ENCODE data around the gene MOG. TPM values are rescaled to one million over a fixed set of nuclear protein-coding genes. Genes with fewer than 3 reads are reported as not detected.

Gene MOG
- total RNA-seq, 2 experiments from 2014 or later, result not detected

- Mint-ChIP-seq H3K36me3 (ENCODE audit: low read depth) (no peaks in the 10 kb centered on the region), H3K4me1 (peaks cover 8% of the 10 kb centered on the region), H3K27me3 (no peaks in the 10 kb centered on the region), H3K9me3 (ENCODE audit: low read depth) (no peaks in the 10 kb centered on the region), H3K4me3 (no peak overlapping the region), H3K27ac (no peak overlapping the region)
- DNase-seq (no peak), ATAC-seq (no peak)
- intact Hi-C loops (cut with DNase I, micrococcal nuclease), result no loop called here
- ChIA-PET POLR2A (no interaction called here), CTCF (interaction anchor here (0.7 to 2.1 kb wide), 2 partner anchors 12 to 18 kb away, joined by 3 to 9 read pairs; no protein-coding TSS in a partner anchor)
Observed at GRCh38 chr6:29678114-29678513, 21.2 kb downstream of the MOG start.

GRCh38 chr6:29679962-29680361 is 23.1 kb downstream of the MOG start:
- H3K9me3 Mint-ChIP-seq (ENCODE audit: low read depth), result no peaks in the 10 kb centered on the region
- DNase-seq (no peak), ATAC-seq (no peak)
- ChIA-PET CTCF (no interaction called here), POLR2A (no interaction called here)
- H3K27ac Mint-ChIP-seq, result no peak overlapping the region
- intact Hi-C loops (cut with DNase I, micrococcal nuclease), result no loop called here
- no peak overlapping the region for H3K4me3 Mint-ChIP-seq
- H3K36me3 Mint-ChIP-seq (ENCODE audit: low read depth), result no peaks in the 10 kb centered on the region
- H3K4me1 Mint-ChIP-seq, result peaks cover 8% of the 10 kb centered on the region
- no peaks in the 10 kb centered on the region for H3K27me3 Mint-ChIP-seq

- Mint-ChIP-seq H3K27me3 (no peaks in the 10 kb centered on the region), H3K27ac (no peak overlapping the region), H3K9me3 (ENCODE audit: low read depth) (no peaks in the 10 kb centered on the region), H3K4me3 (no peak overlapping the region), H3K4me1 (peaks cover 8% of the 10 kb centered on the region), H3K36me3 (ENCODE audit: low read depth) (no peaks in the 10 kb centered on the region)
- intact Hi-C loops (cut with DNase I, micrococcal nuclease), result no loop called here
- ATAC-seq, result no peak
- CTCF ChIA-PET, result no interaction called here
- POLR2A ChIA-PET, result no interaction called here
- DNase-seq, result no peak
Observed at GRCh38 chr6:29680416-29680815, 23.5 kb downstream of the MOG start.

GRCh38 chr6:29680904-29681303 is 24.0 kb downstream of the MOG start, which contains the start of gene ZFP57:
Gene ZFP57, minus strand, starts transcription at chr6:29681152. Its CDS starts 4,149 bp downstream, at chr6:29677003.
- no peak within 1 kb of the TSS for H3K27ac Mint-ChIP-seq
- H3K4me1 Mint-ChIP-seq, result peaks cover 8% of the 10 kb centered on the region
- H3K9me3 Mint-ChIP-seq (ENCODE audit: low read depth), result no peaks in the 10 kb centered on the region
- CTCF ChIA-PET, result no interaction called here
- intact Hi-C loops (cut with DNase I, micrococcal nuclease), result no loop called here
- no peaks in the 10 kb centered on the region for H3K36me3 Mint-ChIP-seq (ENCODE audit: low read depth)
- H3K4me3 Mint-ChIP-seq, result no peak within 1 kb of the TSS
- POLR2A ChIA-PET, result no interaction called here
- H3K27me3 Mint-ChIP-seq, result no peaks in the 10 kb centered on the region
- DNase-seq (no peak), ATAC-seq (no peak)

GRCh38 chr6:29681811-29682210 is 24.9 kb downstream of the MOG start:
- H3K27ac Mint-ChIP-seq, result no peak overlapping the region
- no peaks in the 10 kb centered on the region for H3K36me3 Mint-ChIP-seq (ENCODE audit: low read depth)
- no peaks in the 10 kb centered on the region for H3K27me3 Mint-ChIP-seq
- CTCF ChIA-PET, result interaction anchor here (0.6 to 1.5 kb wide), 3 partner anchors 28 to 130 kb away, joined by 3 to 5 read pairs (median 3); no protein-coding TSS in a partner anchor
- POLR2A ChIA-PET, result no interaction called here
- intact Hi-C loops (cut with DNase I, micrococcal nuclease), result no loop called here
- no peak for ATAC-seq
- H3K9me3 Mint-ChIP-seq (ENCODE audit: low read depth), result no peaks in the 10 kb centered on the region
- DNase-seq, result no peak
- H3K4me3 Mint-ChIP-seq, result no peak overlapping the region
- peaks cover 6% of the 10 kb centered on the region for H3K4me1 Mint-ChIP-seq

- POLR2A ChIA-PET, result no interaction called here
- Mint-ChIP-seq H3K9me3 (ENCODE audit: low read depth) (no peaks in the 10 kb centered on the region), H3K4me1 (no peaks in the 10 kb centered on the region), H3K36me3 (ENCODE audit: low read depth) (no peaks in the 10 kb centered on the region), H3K4me3 (no peak overlapping the region), H3K27me3 (no peaks in the 10 kb centered on the region), H3K27ac (no peak overlapping the region)
- no peak for DNase-seq
- ATAC-seq, result no peak
- CTCF ChIA-PET, result no interaction called here
- intact Hi-C loops (cut with DNase I, micrococcal nuclease), result no loop called here
Observed at GRCh38 chr6:29685718-29686326, 28.9 kb downstream of the MOG start.

- DNase-seq, result no peak
- ChIA-PET CTCF (interaction anchor here (0.6 to 4.9 kb wide), 4 partner anchors 41 to 58 kb away, joined by 3 to 21 read pairs (median 6); no protein-coding TSS in a partner anchor), POLR2A (no interaction called here)
- intact Hi-C loops (cut with DNase I, micrococcal nuclease), result no loop called here
- H3K4me3 Mint-ChIP-seq, result no peak overlapping the region
- H3K36me3 Mint-ChIP-seq (ENCODE audit: low read depth), result no peaks in the 10 kb centered on the region
- no peak overlapping the region for H3K27ac Mint-ChIP-seq
- no peaks in the 10 kb centered on the region for H3K27me3 Mint-ChIP-seq
- H3K9me3 Mint-ChIP-seq (ENCODE audit: low read depth), result peaks cover 6% of the 10 kb centered on the region
- ATAC-seq, result no peak
- no peaks in the 10 kb centered on the region for H3K4me1 Mint-ChIP-seq
Observed at GRCh38 chr6:29694637-29695036, 37.7 kb downstream of the MOG start.

GRCh38 chr6:29696147-29697125 is 39.5 kb downstream of the MOG start:
- intact Hi-C loops (cut with DNase I, micrococcal nuclease), result loop anchor here in 1 of 2 experiments (2.0 kb wide), 1 partner anchor 44 kb away; no protein-coding TSS in a partner anchor
- peak; percentile 45 for DNase-seq

GRCh38 chr6:29702519-29703103 is 45.7 kb downstream of the MOG start:
- Mint-ChIP-seq H3K36me3 (ENCODE audit: low read depth) (no peaks in the 10 kb centered on the region), H3K9me3 (ENCODE audit: low read depth) (no peaks in the 10 kb centered on the region), H3K27ac (no peak overlapping the region), H3K4me1 (peaks cover 18% of the 10 kb centered on the region), H3K27me3 (peaks cover 10% of the 10 kb centered on the region), H3K4me3 (no peak overlapping the region)
- intact Hi-C loops (cut with DNase I, micrococcal nuclease), result loop anchor here in 1 of 2 experiments (1.0 kb wide), 1 partner anchor 36 kb away; no protein-coding TSS in a partner anchor
- DNase-seq (peak; percentile 85), ATAC-seq (peak; percentile 80)
- ChIA-PET POLR2A (no interaction called here), CTCF (interaction anchor here (0.5 to 2.9 kb wide), 17 partner anchors 14 to 285 kb away, joined by 3 to 22 read pairs (median 3); no protein-coding TSS in a partner anchor)

More at GRCh38 chr6:29696147-29697125, 39.5 kb downstream of the MOG start:
- no peak overlapping the region for H3K27ac Mint-ChIP-seq
- no peaks in the 10 kb centered on the region for H3K27me3 Mint-ChIP-seq
- H3K36me3 Mint-ChIP-seq (ENCODE audit: low read depth), result no peaks in the 10 kb centered on the region
- ChIA-PET CTCF (interaction anchor here (0.7 to 4.9 kb wide), 16 partner anchors 9 to 321 kb away, joined by 3 to 21 read pairs (median 4); no protein-coding TSS in a partner anchor), POLR2A (no interaction called here)
- H3K9me3 Mint-ChIP-seq (ENCODE audit: low read depth), result peaks cover 6% of the 10 kb centered on the region
- no peaks in the 10 kb centered on the region for H3K4me1 Mint-ChIP-seq
- no peak for ATAC-seq
- H3K4me3 Mint-ChIP-seq, result no peak overlapping the region

- ChIA-PET CTCF (interaction anchor here (0.8 to 2.2 kb wide), 13 partner anchors 9 to 138 kb away, joined by 3 to 14 read pairs (median 4); no protein-coding TSS in a partner anchor), POLR2A (no interaction called here)
- peaks cover 47% of the 10 kb centered on the region for H3K4me1 Mint-ChIP-seq
- DNase-seq (no peak), ATAC-seq (no peak)
- no peak overlapping the region for H3K4me3 Mint-ChIP-seq
- peaks cover 10% of the 10 kb centered on the region for H3K27me3 Mint-ChIP-seq
- intact Hi-C loops (cut with DNase I, micrococcal nuclease), result loop anchor here (1.0 to 5.0 kb wide), 4 partner anchors 48 to 307 kb away; partner anchors contain the start of gene HLA-A (in 1 of the 2)
- no peak overlapping the region for H3K27ac Mint-ChIP-seq
- no peaks in the 10 kb centered on the region for H3K9me3 Mint-ChIP-seq (ENCODE audit: low read depth)
- no peaks in the 10 kb centered on the region for H3K36me3 Mint-ChIP-seq (ENCODE audit: low read depth)
Observed at GRCh38 chr6:29705389-29706231, 48.7 kb downstream of the MOG start.
